22Rv1 (cell line): Measurements from ENCODE around the gene EVL.

Experiments used
- H3K27ac ChIP-seq: fragments of 450-650 bp; 2 replicates; pipeline ENCODE4 v1.5.1; 2017
- ZFX ChIP-seq: fragments of 450-650 bp; IDR thresholded peaks from 2 replicates; pipeline ENCODE4 v1.6.1; 2017; ENCODE audit warnings: antibody characterized with exemption, borderline replicate concordance
- TF ChIP-seq, protein P1 (sequence below): fragments of 450-650 bp; IDR thresholded peaks from 2 replicates; pipeline ENCODE4 v1.5.1; 2017; ENCODE audit warnings: mild to moderate bottlenecking

Gene EVL

DNA sequence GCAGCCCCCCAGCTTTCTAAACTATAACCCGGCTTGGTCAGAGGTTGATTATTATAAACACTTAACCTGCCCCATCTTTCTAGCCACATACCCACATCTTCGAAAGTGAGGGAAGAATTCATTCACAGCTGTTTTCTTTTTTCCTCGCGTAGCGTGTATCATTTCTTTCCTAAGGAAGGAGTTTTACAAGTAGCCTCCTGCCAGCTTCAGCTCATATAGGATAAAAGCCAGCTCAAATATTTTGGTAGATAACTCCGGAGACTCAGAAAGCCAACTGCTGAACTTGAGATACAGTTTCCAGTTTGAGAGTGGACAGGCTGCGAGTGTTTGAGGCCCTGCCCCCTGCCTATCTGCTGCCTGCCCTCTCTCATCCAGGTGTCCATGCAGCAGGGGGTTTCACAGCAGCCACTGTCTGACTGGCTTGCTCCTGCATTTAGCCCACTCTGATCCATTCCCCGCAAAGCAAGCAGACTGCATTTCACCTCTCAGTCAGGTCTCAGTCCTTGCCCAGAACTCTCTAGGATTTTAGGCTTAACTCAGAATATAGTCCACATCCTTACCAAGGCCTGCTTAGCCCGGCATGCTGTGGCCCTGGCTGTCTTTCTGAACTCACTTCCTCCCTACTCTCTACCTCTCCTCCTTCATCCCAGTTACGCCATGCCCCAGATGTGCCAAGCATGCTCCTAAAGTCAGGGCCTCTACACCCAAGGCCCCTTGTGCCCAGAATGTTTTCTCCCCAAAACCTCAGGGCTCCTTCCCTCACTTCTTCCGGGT, 46.9 kb downstream of the EVL start:
- TF ChIP-seq, protein P1, sequence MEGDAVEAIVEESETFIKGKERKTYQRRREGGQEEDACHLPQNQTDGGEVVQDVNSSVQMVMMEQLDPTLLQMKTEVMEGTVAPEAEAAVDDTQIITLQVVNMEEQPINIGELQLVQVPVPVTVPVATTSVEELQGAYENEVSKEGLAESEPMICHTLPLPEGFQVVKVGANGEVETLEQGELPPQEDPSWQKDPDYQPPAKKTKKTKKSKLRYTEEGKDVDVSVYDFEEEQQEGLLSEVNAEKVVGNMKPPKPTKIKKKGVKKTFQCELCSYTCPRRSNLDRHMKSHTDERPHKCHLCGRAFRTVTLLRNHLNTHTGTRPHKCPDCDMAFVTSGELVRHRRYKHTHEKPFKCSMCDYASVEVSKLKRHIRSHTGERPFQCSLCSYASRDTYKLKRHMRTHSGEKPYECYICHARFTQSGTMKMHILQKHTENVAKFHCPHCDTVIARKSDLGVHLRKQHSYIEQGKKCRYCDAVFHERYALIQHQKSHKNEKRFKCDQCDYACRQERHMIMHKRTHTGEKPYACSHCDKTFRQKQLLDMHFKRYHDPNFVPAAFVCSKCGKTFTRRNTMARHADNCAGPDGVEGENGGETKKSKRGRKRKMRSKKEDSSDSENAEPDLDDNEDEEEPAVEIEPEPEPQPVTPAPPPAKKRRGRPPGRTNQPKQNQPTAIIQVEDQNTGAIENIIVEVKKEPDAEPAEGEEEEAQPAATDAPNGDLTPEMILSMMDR = no peak
- TF ChIP-seq ZFX = no peak
- H3K27ac ChIP-seq = no peak overlapping the region

DNA sequence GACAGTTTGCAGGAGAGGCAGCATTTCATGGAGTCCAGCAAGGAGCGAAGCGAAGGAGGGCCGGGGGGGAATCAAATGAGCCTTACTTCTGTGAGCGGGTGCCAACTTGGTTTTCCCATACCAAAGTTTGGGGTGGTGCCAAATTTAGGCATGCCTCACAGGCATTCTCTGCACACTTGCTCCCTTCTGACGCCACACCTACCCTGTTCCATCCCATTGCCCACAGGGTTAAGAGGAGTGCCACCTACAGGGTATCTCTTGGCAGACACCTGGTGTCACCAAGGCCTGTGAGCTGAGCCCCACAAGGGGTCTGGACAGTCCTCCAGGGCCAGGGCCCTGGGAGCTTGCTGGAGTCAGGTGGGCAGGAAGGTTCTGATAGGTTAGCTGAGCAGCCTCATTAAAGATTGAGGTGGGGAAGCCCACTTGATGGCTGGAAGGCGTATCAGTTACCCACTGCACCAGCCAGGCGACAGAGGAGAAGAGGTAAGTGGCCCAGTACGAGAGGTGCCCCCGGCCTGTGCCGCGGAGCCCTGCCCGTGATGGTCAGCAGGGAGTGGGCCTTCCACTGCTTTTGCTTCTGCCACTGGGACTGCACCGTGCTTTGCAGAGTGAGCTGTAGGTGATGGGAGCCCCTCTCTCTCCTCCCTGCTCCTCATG, 49.0 kb downstream of the EVL start:
- no peak overlapping the region for H3K27ac ChIP-seq
- no peak for TF ChIP-seq ZFX
- TF ChIP-seq, protein P1 = no peak

DNA sequence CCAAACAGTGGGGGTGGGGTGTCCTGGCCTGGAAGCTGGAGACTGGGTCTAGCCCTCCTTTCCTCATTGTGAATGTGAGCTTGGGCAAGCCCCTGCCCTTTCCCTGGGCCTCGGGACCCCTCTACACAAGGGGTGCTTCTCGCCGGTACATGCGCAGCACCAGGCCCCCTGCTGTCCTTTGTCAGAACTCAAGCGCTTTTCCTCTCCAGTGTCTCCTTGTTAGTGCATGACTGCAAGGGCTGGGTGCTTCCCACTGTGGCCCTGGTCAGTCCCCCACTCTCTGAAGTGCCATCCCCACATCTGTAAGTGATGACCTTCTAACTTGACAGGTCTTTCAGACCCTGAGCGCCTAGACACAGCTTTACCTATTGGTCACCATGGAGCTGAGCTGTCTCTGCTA, 50.0 kb downstream of the EVL start:
- no peak overlapping the region for H3K27ac ChIP-seq
- TF ChIP-seq ZFX = no peak
- TF ChIP-seq, protein P1 = no peak

DNA sequence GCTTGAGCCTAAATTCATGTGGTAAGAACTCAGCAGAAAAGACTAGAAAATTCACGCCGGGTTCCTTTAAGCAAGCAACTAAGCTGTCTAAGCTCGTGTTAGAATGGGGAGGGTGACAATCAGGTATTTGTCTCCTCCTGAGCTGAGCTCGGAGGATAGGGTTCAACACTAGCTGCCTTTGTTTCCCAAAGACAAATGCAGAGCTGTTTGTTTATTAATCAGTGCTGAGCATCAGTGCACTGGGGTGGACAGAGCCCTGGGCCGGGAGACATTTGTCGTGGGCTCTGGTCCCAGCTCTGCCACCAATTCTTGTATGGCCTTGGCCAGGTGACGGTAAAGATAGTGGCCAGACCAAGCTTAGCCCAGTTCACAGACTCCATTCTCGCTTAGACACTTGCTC, 50.5 kb downstream of the EVL start:
- H3K27ac ChIP-seq = no peak overlapping the region

DNA sequence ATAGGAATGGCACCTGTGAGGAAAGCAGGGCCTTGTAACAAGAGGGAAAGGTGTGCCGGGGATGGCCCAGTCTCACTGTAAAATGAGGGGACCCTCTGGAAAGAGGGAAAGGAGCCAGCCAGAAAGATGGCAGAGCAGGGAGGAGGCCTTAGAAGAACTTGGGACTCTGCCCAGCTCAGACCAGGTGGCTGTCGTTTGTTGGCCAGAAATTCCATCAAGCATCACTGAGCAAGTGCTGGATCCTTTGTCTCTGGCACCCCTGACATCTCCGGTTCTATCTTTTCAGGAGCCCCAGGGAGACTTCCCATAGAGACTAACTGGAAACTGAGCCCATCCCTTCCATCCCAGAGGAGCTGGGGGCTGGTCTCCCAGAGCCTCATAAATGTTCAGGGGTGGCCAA, 50.9 kb downstream of the EVL start:
- no peak for TF ChIP-seq ZFX
- TF ChIP-seq, protein P1 = no peak
- H3K27ac ChIP-seq = no peak overlapping the region

More for the DNA sequence above, 50.5 kb downstream of the EVL start:
- no peak for TF ChIP-seq ZFX
- TF ChIP-seq, protein P1 = no peak

DNA sequence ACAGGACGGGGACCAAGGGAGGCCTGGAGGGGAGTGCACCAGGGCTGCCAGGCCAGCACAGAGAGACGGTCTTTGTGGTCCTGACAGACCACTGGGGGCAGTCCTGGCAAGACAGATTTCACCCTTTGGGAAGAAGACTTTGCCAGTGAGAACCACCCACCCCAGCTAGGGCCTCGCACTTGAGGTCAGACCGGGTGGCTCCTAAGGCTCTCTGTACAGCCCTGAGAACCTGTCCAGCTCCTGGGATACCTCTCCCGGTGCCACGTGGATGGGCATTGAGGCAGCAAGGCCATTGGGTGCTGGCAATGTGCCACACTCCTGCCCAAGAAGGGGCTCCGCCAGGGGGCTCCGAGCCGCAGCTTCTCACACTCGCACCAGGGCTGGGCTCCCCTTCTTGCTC, 51.8 kb downstream of the EVL start:
- no peak overlapping the region for H3K27ac ChIP-seq
- TF ChIP-seq, protein P1 = no peak
- no peak for TF ChIP-seq ZFX
